Measurements from ENCODE around the gene IFITM2. TPM values are rescaled to one million over a fixed set of nuclear protein-coding genes. Genes with fewer than 3 reads are reported as not detected.

IFITM2 gene
- total and polyA plus RNA-seq, 2 experiments from 2014 or later: 91.2 to 857 TPM

GRCh38 chr11:335779-336658 is 28.4 kb downstream of the IFITM2 start:
- H3K36me3 ChIP-seq (ENCODE audit: insufficient read depth): no peaks in the 10 kb centered on the region; the same call in 1 of the 2 replicates
- H3K79me2 ChIP-seq (replicated peaks; ENCODE audit: insufficient read depth): no peaks in the 10 kb centered on the region
- H3K27me3 Mint-ChIP-seq (ENCODE audit: insufficient read depth, low read depth, poor library complexity): peaks cover 23% of the 10 kb centered on the region
- peaks cover 8% of the 10 kb centered on the region; the same call in 1 of the 2 replicates for H3F3A ChIP-seq (replicated peaks; ENCODE audit: low read depth)
- H3K9me3 Mint-ChIP-seq: peaks cover 7% of the 10 kb centered on the region
- no peaks in the 10 kb centered on the region for H4K20me1 ChIP-seq (replicated peaks; ENCODE audit: insufficient read depth)
- H3K9me2 ChIP-seq (ENCODE audit: insufficient read depth): no peaks in the 10 kb centered on the region
- no peak overlapping the region; the same call in 2 of the 3 replicates for H3K4me3 Mint-ChIP-seq
- no peak for TF ChIP-seq CTCF (conservative IDR thresholded peaks at IDR 0.05; ENCODE audit: low read depth in 2 of 2)
- no peak for TF ChIP-seq ZNF114 (CRISPR knock-in tag; IDR thresholded peaks at IDR 0.05)
- no peak for TF ChIP-seq STAT1 (IDR thresholded peaks at IDR 0.05; ENCODE audit: unreplicated experiment)
- no peak for TF ChIP-seq JUNB (IDR thresholded peaks at IDR 0.05; ENCODE audit: unreplicated experiment)
- no peak for TF ChIP-seq NANOG (IDR thresholded peaks at IDR 0.05; ENCODE audit: borderline replicate concordance)
- TF ChIP-seq POLR2AphosphoS5 (IDR thresholded peaks at IDR 0.05; ENCODE audit: low read depth): no peak
- TF ChIP-seq, protein P1, sequence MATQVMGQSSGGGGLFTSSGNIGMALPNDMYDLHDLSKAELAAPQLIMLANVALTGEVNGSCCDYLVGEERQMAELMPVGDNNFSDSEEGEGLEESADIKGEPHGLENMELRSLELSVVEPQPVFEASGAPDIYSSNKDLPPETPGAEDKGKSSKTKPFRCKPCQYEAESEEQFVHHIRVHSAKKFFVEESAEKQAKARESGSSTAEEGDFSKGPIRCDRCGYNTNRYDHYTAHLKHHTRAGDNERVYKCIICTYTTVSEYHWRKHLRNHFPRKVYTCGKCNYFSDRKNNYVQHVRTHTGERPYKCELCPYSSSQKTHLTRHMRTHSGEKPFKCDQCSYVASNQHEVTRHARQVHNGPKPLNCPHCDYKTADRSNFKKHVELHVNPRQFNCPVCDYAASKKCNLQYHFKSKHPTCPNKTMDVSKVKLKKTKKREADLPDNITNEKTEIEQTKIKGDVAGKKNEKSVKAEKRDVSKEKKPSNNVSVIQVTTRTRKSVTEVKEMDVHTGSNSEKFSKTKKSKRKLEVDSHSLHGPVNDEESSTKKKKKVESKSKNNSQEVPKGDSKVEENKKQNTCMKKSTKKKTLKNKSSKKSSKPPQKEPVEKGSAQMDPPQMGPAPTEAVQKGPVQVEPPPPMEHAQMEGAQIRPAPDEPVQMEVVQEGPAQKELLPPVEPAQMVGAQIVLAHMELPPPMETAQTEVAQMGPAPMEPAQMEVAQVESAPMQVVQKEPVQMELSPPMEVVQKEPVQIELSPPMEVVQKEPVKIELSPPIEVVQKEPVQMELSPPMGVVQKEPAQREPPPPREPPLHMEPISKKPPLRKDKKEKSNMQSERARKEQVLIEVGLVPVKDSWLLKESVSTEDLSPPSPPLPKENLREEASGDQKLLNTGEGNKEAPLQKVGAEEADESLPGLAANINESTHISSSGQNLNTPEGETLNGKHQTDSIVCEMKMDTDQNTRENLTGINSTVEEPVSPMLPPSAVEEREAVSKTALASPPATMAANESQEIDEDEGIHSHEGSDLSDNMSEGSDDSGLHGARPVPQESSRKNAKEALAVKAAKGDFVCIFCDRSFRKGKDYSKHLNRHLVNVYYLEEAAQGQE (IDR thresholded peaks at IDR 0.05; ENCODE audit: unreplicated experiment): no peak
- no peak for TF ChIP-seq CREB1 (CRISPR knock-in tag; IDR thresholded peaks at IDR 0.05; ENCODE audit: low read depth)
- TF ChIP-seq ZNF331 (CRISPR knock-in tag; IDR thresholded peaks at IDR 0.05; ENCODE audit: low read depth): no peak
- TF ChIP-seq, protein P2, sequence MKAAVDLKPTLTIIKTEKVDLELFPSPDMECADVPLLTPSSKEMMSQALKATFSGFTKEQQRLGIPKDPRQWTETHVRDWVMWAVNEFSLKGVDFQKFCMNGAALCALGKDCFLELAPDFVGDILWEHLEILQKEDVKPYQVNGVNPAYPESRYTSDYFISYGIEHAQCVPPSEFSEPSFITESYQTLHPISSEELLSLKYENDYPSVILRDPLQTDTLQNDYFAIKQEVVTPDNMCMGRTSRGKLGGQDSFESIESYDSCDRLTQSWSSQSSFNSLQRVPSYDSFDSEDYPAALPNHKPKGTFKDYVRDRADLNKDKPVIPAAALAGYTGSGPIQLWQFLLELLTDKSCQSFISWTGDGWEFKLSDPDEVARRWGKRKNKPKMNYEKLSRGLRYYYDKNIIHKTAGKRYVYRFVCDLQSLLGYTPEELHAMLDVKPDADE (IDR thresholded peaks at IDR 0.05): no peak
- no peak for TF ChIP-seq EZH2phosphoT487 (IDR thresholded peaks at IDR 0.05; ENCODE audit: unreplicated experiment)
- TF ChIP-seq EZH2 (IDR thresholded peaks at IDR 0.05; ENCODE audit: low read depth, unreplicated experiment): no peak
- no peak for TF ChIP-seq ZNF462 (CRISPR knock-in tag; IDR thresholded peaks at IDR 0.05)
- H3K4me2 ChIP-seq: peak overlapping the region; percentile 22
- ATAC-seq (peak; percentile 9), DNase-seq (ENCODE audit: low spot score) (no peak)
- peaks cover 47% of the 10 kb centered on the region for H3K4me1 Mint-ChIP-seq
- H3K4me1 ChIP-seq (ENCODE audit: insufficient read depth): peaks cover 44% of the 10 kb centered on the region
- no peak overlapping the region for H3K4me3 ChIP-seq
- peak overlapping the region; percentile 73 for H2AFZ ChIP-seq
- H3K27me3 ChIP-seq (ENCODE audit: insufficient read depth): no peaks in the 10 kb centered on the region
- peak overlapping the region; percentile 0; the same call in 1 of the 2 replicates for H3K27ac ChIP-seq (ENCODE audit: low read depth)
- peak overlapping the region; percentile 42 for H3K27ac Mint-ChIP-seq
- H3K36me3 Mint-ChIP-seq (ENCODE audit: low read depth): peaks cover 9% of the 10 kb centered on the region; the same call in 2 of the 3 replicates
